Effector memory CD4-positive, alpha-beta T cell (primary cell): ENCODE data around the gene C1QTNF8.

ENCODE experiments used
- DNase-seq, 3 donors: peaks; one replicate each; pipeline ENCODE4 v3.0.0-alpha.2; 2020
- H3K27ac ChIP-seq: 2 replicates; pipeline ENCODE4 v1.7.0; 2013; ENCODE audit warnings: mild to moderate bottlenecking, low read length, moderate library complexity; ENCODE audit not compliant: insufficient read depth, poor library complexity, severe bottlenecking
- H3K27me3 ChIP-seq: replicated peaks from 2 replicates; pipeline ENCODE4 v1.7.0; 2013; ENCODE audit warnings: mild to moderate bottlenecking, low read length; ENCODE audit not compliant: insufficient read depth, control insufficient read depth, poor library complexity, severe bottlenecking
- H3K36me3 ChIP-seq: 2 replicates; pipeline ENCODE4 v1.7.0; 2013; ENCODE audit warnings: mild to moderate bottlenecking, low read length, moderate library complexity; ENCODE audit not compliant: control insufficient read depth, insufficient read depth
- H3K4me1 ChIP-seq: 2 replicates; pipeline ENCODE4 v1.7.0; 2013; ENCODE audit warnings: low read length, mild to moderate bottlenecking; ENCODE audit not compliant: control insufficient read depth, insufficient read depth, poor library complexity, severe bottlenecking
- H3K4me3 ChIP-seq: 2 replicates; pipeline ENCODE4 v1.7.0; 2013; ENCODE audit warnings: low read length, low read depth, mild to moderate bottlenecking; ENCODE audit not compliant: insufficient read depth, poor library complexity, severe bottlenecking
- H3K9me3 ChIP-seq: 2 replicates; pipeline ENCODE4 v1.7.0; 2013; ENCODE audit warnings: mild to moderate bottlenecking, low read length, moderate library complexity; ENCODE audit not compliant: control insufficient read depth

Gene C1QTNF8

DNA sequence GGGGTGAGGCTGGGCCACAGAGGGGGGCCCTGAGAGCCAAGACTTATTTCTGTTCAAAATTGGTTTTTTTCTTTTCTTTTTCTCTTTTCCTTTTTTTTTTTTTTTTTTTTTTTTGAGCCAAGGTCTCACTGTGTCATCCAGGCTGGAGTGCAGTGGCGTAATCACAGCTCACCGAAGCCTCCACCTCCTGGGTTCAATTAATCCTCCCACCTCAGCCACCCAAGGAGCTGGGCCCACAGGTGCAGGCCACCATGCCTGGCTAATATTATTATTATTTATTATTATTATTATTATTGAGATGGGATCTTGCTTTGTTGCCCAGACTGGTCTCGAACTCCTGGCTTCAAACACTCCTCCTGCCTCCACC, 39.4 kb upstream of the C1QTNF8 start:
- no peak for DNase-seq
- Histone ChIP-seq H3K4me1 (no peaks in the 10 kb centered on the region), H3K27me3 (no peaks in the 10 kb centered on the region)

DNA sequence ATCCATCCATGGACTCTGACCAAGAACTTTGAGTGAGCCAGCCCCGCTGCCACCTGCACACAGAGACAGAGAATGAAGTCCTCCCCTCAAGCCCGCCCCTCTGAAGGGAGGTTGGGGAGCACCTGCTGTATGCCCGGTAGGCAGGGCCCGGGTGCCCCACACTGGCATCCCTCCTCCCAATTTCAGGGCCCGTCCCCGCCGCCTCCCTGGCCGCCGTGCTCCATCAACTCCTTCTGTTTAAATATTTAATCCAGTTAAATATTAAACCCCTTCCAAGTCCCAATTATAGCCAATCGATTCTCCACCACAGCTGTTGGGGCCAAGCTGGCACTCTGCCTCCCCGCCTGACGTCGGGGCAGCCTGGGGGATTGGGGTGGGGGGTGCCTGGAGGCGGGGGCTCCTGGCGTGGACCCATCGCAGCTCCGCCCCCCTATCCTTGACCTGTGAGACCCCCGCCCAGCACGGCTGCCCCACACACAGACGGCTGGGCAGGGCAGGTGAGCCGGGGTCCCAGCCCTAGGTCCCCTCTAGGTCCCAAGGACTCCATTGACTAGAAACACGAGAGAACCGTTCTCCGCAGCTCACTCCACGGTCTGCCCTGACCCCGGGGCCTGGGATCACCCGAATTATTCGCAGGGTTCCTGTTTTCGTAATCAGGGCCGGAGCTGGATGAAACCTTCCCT, 38.9 kb upstream of the C1QTNF8 start:
- Histone ChIP-seq H3K4me3 (no peak overlapping the region), H3K27ac (no peak overlapping the region), H3K4me1 (no peaks in the 10 kb centered on the region), H3K36me3 (no peaks in the 10 kb centered on the region), H3K9me3 (no peaks in the 10 kb centered on the region), H3K27me3 (no peaks in the 10 kb centered on the region)
- DNase-seq: no peak

More for the DNA sequence above, 39.4 kb upstream of the C1QTNF8 start:
- Histone ChIP-seq H3K9me3 (no peaks in the 10 kb centered on the region), H3K4me3 (no peak overlapping the region), H3K27ac (no peak overlapping the region), H3K36me3 (no peaks in the 10 kb centered on the region)

DNA sequence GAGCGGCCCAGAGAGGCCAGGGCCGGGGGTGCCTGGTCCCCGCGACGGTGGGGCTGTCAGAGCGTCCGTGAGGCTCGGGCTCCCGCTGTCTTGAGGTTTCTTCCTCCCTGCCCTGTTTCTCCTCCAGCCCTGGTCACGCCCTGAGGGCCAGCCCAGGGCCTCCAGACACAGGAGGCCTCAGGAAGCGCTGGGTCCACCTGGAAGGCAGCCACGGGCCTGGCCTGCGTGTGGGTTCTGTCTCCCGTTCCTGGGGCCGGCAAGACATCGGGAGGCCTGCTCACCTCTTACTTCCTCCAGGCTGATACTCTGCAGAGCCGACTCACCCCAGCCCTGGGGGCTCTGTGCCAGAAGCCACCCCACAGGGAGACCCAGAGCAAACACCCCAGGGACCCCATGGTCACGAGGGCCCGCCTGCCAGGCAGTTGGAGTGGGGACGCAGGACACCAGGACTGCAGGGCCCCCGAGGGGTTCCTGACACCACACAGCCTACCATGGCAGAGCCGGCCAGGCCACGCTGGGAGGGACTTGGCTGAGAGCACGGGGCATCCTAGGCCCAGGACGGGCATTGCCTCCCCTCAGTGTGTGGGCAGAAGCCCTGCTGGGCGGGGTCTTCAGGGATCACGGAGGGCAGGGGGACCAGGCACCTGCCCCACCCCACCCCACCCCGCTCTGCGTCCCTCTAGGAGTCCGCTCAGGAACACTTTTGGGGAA, 37.9 kb upstream of the C1QTNF8 start:
- Histone ChIP-seq H3K9me3 (no peaks in the 10 kb centered on the region), H3K27me3 (no peaks in the 10 kb centered on the region), H3K4me1 (no peaks in the 10 kb centered on the region), H3K36me3 (no peaks in the 10 kb centered on the region), H3K4me3 (no peak overlapping the region), H3K27ac (no peak overlapping the region)
- DNase-seq: no peak

DNA sequence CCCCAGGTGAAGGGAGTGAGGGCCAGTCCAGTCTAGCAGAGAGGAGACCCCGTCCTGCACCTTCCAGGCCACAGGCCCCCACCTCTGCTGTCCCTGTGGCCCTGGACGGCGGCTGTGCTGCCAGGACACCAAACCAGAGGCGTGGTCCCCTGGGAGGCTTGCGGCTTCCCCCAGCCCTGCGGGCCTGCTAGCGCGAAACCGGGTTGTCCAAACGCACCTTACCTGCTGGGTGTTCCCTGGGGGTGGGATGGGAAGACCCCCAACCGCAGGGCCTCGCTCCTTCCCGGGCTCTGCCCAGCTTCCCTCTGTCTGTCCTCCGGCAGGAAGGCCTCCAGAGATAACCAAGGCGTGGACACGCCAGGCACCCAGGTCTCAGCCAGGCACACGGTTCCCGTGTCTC, 37.2 kb upstream of the C1QTNF8 start:
- no peak overlapping the region for H3K27ac ChIP-seq
- H3K36me3 ChIP-seq: no peaks in the 10 kb centered on the region
- DNase-seq: no peak
- H3K4me3 ChIP-seq: no peak overlapping the region
- H3K9me3 ChIP-seq: no peaks in the 10 kb centered on the region
- H3K27me3 ChIP-seq: no peaks in the 10 kb centered on the region
- H3K4me1 ChIP-seq: no peaks in the 10 kb centered on the region

DNA sequence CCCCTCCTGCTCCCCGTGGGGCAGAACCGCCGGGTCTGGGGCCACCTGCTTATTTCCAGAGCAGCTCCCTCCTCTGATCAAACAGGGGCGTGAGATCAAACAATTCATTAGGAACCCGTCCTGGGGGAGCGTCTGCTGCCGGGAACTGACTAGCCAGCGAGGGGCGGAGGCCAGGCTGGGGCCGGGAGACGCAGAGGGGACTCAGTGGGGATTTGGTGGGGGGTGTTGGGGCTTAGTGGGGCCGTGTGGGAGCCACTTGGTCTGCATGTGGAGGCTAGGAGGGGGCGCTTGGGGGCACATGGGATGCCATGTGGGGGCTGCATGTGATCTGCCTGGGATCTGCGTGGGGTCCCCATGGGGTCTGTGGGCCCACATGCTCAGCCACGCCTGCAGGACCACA, 36.4 kb upstream of the C1QTNF8 start:
- DNase-seq: no peak
- H3K4me3 ChIP-seq: no peak overlapping the region
- no peaks in the 10 kb centered on the region for H3K36me3 ChIP-seq
- H3K27ac ChIP-seq: no peak overlapping the region
- no peaks in the 10 kb centered on the region for H3K4me1 ChIP-seq
- no peaks in the 10 kb centered on the region for H3K27me3 ChIP-seq
- H3K9me3 ChIP-seq: no peaks in the 10 kb centered on the region

DNA sequence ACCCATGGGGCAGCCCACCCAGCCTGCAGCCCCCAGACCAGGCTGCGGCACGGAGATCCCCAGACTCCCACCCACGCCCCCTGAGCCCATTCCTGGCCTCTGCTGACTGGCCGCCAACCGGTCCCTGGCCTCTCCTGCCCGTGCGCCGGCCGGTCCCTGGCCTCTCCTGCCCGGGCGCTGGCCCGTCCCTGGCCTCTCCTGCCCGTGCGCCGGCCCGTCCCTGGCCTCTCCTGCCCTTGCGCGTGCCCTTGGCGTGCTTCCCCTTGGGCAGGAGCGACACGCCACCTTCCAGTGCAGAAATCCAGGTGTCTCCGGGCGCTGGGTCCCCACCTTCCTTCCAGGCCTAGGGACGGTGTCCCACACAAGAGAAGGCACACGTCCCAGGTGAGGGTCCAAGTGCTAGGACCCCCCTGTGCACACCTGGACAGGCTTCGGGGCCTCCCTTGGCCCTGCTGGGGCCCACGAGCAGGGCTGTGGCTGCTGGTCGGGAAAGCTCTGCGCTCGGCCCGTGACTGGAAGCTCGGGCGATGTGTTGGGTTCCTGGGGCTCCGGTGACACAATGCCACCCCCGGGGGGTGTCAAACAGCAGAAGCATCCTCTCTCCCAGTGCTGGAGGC, 35.4 kb upstream of the C1QTNF8 start:
- Histone ChIP-seq H3K27ac (no peak overlapping the region), H3K27me3 (no peaks in the 10 kb centered on the region), H3K36me3 (no peaks in the 10 kb centered on the region), H3K4me1 (no peaks in the 10 kb centered on the region), H3K4me3 (no peak overlapping the region), H3K9me3 (no peaks in the 10 kb centered on the region)
- DNase-seq: no peak

DNA sequence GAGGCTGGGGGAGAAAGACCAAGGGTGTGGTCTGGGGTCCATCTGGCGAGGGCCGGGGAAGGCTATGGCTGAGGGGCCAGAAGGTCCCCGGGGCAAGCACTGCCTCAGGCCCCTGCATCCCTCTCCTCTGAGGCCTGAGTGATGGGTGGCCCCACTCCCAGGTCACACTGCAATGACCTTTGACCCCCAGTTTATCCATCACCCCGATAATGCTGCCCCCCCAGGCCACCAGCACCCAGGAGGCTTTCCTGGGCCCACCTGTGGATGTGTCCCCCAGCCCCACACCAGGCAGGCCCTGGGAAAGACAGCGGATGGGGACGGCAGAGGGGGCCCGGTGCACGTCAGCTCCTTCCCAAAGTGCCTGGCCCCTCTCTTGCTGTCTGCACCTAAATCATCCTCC, 34.3 kb upstream of the C1QTNF8 start:
- H3K27me3 ChIP-seq: no peaks in the 10 kb centered on the region
- H3K4me1 ChIP-seq: no peaks in the 10 kb centered on the region
- DNase-seq: no peak
- no peaks in the 10 kb centered on the region for H3K36me3 ChIP-seq
- no peak overlapping the region for H3K4me3 ChIP-seq
- H3K27ac ChIP-seq: no peak overlapping the region
- H3K9me3 ChIP-seq: no peaks in the 10 kb centered on the region

DNA sequence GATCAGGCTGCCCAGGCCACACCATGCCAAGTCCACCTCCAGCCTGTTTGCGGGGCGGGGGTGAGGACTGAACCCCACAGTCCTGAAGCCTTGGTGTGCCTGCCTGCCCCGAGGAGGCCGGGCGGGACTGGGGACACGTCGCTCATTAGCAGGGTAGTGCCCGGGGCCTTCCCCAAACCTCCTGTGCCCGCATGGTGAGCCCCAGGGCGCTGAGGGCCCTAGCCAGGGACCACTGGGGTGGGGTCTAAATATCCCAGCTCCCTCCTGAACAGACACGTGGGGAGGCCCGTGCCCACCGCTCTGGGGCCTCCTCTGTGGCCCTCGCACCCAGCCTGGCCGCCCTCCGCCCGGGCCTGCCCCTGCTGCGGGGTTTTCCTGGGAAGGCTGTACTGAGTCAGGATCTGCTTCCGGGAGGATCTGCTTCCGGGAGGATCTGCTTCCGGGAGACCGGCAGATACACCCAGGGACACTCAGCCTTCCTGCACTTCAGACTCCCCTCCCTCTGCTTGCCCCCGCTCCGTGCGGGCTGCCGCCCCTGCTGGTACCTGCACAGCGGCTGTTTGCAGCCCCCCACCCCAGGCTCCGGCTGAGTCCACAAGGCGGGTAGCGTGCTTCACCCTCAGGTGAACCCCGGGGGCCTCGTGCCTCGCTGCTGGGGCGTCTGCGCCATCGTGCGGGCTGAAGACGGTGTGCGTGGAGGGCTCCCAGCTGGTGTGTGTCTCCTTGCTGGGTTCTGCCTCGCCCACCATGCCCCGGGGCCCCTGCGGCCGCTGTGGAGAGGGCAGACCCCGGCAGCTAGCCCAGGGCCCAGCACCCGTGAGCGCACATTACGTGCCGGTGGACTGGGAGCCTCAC, 33.3 kb upstream of the C1QTNF8 start:
- Histone ChIP-seq H3K4me3 (no peak overlapping the region), H3K4me1 (no peaks in the 10 kb centered on the region), H3K27ac (no peak overlapping the region), H3K36me3 (no peaks in the 10 kb centered on the region), H3K9me3 (no peaks in the 10 kb centered on the region), H3K27me3 (no peaks in the 10 kb centered on the region)
- no peak for DNase-seq

DNA sequence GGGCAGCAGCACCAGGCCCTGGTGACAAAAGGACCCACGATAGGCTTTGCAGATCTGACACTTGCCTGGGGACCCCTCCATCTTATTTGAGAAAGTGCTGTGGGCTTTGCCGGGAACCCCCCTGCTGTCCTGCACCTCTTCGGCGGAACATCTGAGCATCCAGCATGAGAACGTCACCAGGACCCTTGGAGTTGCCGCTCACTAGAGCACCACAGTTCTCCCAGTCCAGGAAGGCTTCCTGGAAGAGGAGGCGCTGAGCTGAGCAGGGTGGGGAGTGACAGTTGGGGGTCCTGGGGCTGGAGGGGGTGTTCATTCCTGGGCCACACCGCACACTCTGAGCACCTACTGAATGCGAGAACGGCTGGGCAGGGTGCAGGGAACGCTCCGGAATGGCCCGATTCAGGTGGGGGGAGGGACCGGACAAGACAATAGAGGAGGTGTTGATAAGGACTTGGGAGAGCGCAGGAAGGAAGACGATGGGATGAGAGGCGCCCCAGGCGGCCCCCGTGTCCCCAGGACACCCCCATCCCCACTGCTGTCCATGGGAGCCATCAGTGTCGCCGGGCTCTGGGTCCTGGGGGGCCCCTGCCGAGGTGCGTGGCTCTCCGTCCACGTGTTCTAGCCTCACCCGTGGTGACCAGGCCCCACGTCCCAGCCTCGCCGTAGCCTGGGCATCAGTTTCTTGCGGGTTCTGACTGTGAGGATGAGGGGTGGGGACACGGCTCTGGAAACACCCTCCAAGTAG, 32.1 kb upstream of the C1QTNF8 start:
- no peaks in the 10 kb centered on the region for H3K27me3 ChIP-seq

More for the DNA sequence above, 32.1 kb upstream of the C1QTNF8 start:
- H3K4me3 ChIP-seq: no peak overlapping the region
- no peak for DNase-seq
- no peaks in the 10 kb centered on the region for H3K9me3 ChIP-seq
- no peak overlapping the region for H3K27ac ChIP-seq
- H3K4me1 ChIP-seq: no peaks in the 10 kb centered on the region
- no peaks in the 10 kb centered on the region for H3K36me3 ChIP-seq
